H9 (cell line): ENCODE measurements around the gene ARHGAP45. TPM values are rescaled to one million over a fixed set of nuclear protein-coding genes. Genes with fewer than 3 reads are reported as not detected.

Experiments used
- DNase-seq: peaks from one replicate; pipeline ENCODE4 v3.0.0-alpha.2; 2017
- H2AFZ ChIP-seq: one replicate; pipeline ENCODE4 v1.6.1; 2013; ENCODE audit warnings: mild to moderate bottlenecking, low read length, control low read depth, moderate library complexity
- H2AK5ac ChIP-seq: 2 replicates; pipeline ENCODE4 v1.6.1; 2013; ENCODE audit warnings: low read length, control low read depth, mixed read lengths; ENCODE audit not compliant: insufficient read length
- H2BK120ac ChIP-seq: one replicate; pipeline ENCODE4 v1.6.1; 2013; ENCODE audit warnings: low read depth, mild to moderate bottlenecking, low read length, control low read depth, inconsistent platforms; ENCODE audit not compliant: poor library complexity, severe bottlenecking
- H2BK12ac ChIP-seq: 2 replicates; pipeline ENCODE4 v1.6.1; 2013; ENCODE audit warnings: low read length, control low read depth, mixed read lengths, low read depth; ENCODE audit not compliant: insufficient read length
- H2BK15ac ChIP-seq: 2 replicates; pipeline ENCODE4 v1.6.1; 2013; ENCODE audit warnings: low read depth, low read length, control low read depth
- H2BK20ac ChIP-seq: one replicate; pipeline ENCODE4 v1.6.1; 2013; ENCODE audit warnings: low read depth, mild to moderate bottlenecking, low read length, control low read depth, inconsistent platforms; ENCODE audit not compliant: poor library complexity, severe bottlenecking
- H2BK5ac ChIP-seq: 2 replicates; pipeline ENCODE4 v1.6.1; 2013; ENCODE audit warnings: low read length, control low read depth, mixed read lengths; ENCODE audit not compliant: insufficient read length
- H3K14ac ChIP-seq: 2 replicates; pipeline ENCODE4 v1.6.1; 2013; ENCODE audit warnings: low read length, control low read depth; ENCODE audit not compliant: insufficient read depth
- H3K18ac ChIP-seq: 2 replicates; pipeline ENCODE4 v1.6.1; 2013; ENCODE audit warnings: low read depth, mild to moderate bottlenecking, mixed read lengths, low read length, control low read depth; ENCODE audit not compliant: insufficient read length
- H3K23ac ChIP-seq: 2 replicates; pipeline ENCODE4 v1.6.1; 2013; ENCODE audit warnings: low read length, control low read depth, mixed read lengths, low read depth; ENCODE audit not compliant: insufficient read length
- H3K23me2 ChIP-seq: 2 replicates; pipeline ENCODE4 v1.6.1; 2013; ENCODE audit warnings: low read depth, mild to moderate bottlenecking, mixed read lengths, low read length, control low read depth; ENCODE audit not compliant: insufficient read length, poor library complexity, severe bottlenecking
- H3K27ac ChIP-seq: 2 replicates; pipeline ENCODE4 v1.5.1; 2013; ENCODE audit warnings: low read length, control low read depth, mixed read lengths, low read depth; ENCODE audit not compliant: insufficient read length
- H3K27me3 ChIP-seq: 2 replicates; pipeline ENCODE4 v1.6.1; 2013; ENCODE audit warnings: low read length, control low read depth, inconsistent platforms; ENCODE audit not compliant: insufficient read depth
- H3K4ac ChIP-seq: 2 replicates; pipeline ENCODE4 v1.6.1; 2013; ENCODE audit warnings: low read depth, mild to moderate bottlenecking, control low read depth, inconsistent platforms, low read length, moderate library complexity
- H3K4me1 ChIP-seq: 2 replicates; pipeline ENCODE4 v1.6.1; 2013; ENCODE audit warnings: low read length, control low read depth, inconsistent platforms; ENCODE audit not compliant: insufficient read depth
- H3K4me2 ChIP-seq: 2 replicates; pipeline ENCODE4 v1.6.1; 2013; ENCODE audit warnings: low read length, control low read depth, mixed read lengths; ENCODE audit not compliant: insufficient read length, insufficient read depth
- H3K56ac ChIP-seq: 2 replicates; pipeline ENCODE4 v1.6.1; 2013; ENCODE audit warnings: low read depth, mild to moderate bottlenecking, mixed read lengths, low read length, control low read depth; ENCODE audit not compliant: insufficient read length
- H3K79me1 ChIP-seq: 2 replicates; pipeline ENCODE4 v1.6.1; 2013; ENCODE audit warnings: low read depth, mild to moderate bottlenecking, moderate library complexity, low read length, control low read depth, inconsistent platforms; ENCODE audit not compliant: insufficient read depth, poor library complexity, severe bottlenecking
- H3K79me2 ChIP-seq: 2 replicates; pipeline ENCODE4 v1.6.1; 2013; ENCODE audit warnings: low read length, control low read depth, inconsistent platforms; ENCODE audit not compliant: insufficient read depth
- H3K9ac ChIP-seq: 2 replicates; pipeline ENCODE4 v1.6.1; 2013; ENCODE audit warnings: low read length, control low read depth, mixed read lengths; ENCODE audit not compliant: insufficient read length; ENCODE audit errors: extremely low read depth
- H3K9me3 ChIP-seq: one replicate; pipeline ENCODE4 v1.6.1; 2013; ENCODE audit warnings: low read depth, low read length, inconsistent platforms; ENCODE audit not compliant: control insufficient read depth
- H3T11ph ChIP-seq: one replicate; pipeline ENCODE4 v1.6.1; 2013; ENCODE audit warnings: mild to moderate bottlenecking, low read length, control low read depth, inconsistent platforms
- H4K20me1 ChIP-seq: one replicate; pipeline ENCODE4 v1.6.1; 2013; ENCODE audit not compliant: control insufficient read depth, insufficient read length, insufficient read depth
- H4K5ac ChIP-seq: 2 replicates; pipeline ENCODE4 v1.6.1; 2013; ENCODE audit warnings: low read depth, mild to moderate bottlenecking, mixed read lengths, low read length, control low read depth; ENCODE audit not compliant: insufficient read length
- H4K8ac ChIP-seq: replicated peaks from 2 replicates; pipeline ENCODE4 v1.6.1; 2013; ENCODE audit warnings: low read length, control low read depth, mixed read lengths, low read depth; ENCODE audit not compliant: insufficient read length
- H4K91ac ChIP-seq: 2 replicates; pipeline ENCODE4 v1.6.1; 2013; ENCODE audit warnings: low read depth, mild to moderate bottlenecking, moderate library complexity, mixed read lengths, low read length, control low read depth; ENCODE audit not compliant: insufficient read length
- H3K27ac Mint-ChIP-seq, 3 experiments: 2 replicates in 2 of 3; 3 replicates in 1 of 3; pipeline ENCODE4 v1.8.0; 2020 to 2021; ENCODE audit warnings: mixed read lengths in 3 of 3, mild to moderate bottlenecking in 1 of 3, moderate library complexity in 1 of 3
- H3K27me3 Mint-ChIP-seq: 2 replicates; pipeline ENCODE4 v1.8.0; 2021; ENCODE audit warnings: low read depth, mild to moderate bottlenecking, moderate library complexity, mixed read lengths
- H3K36me3 Mint-ChIP-seq, 3 experiments: 2 replicates in 2 of 3; 3 replicates in 1 of 3; pipeline ENCODE4 v1.8.0; 2020 to 2021; ENCODE audit warnings: low read depth in 3 of 3, mixed read lengths in 3 of 3; ENCODE audit not compliant: insufficient read depth in 1 of 3
- H3K4me1 Mint-ChIP-seq, 2 experiments: 2 replicates each; pipeline ENCODE4 v1.8.0; 2020; ENCODE audit warnings: mixed read lengths in 2 of 2
- H3K4me3 Mint-ChIP-seq, 2 experiments: 2 replicates in 1 of 2; 3 replicates in 1 of 2; pipeline ENCODE4 v1.8.0; 2020 to 2021; ENCODE audit warnings: mild to moderate bottlenecking in 2 of 2, mixed read lengths in 2 of 2, moderate library complexity in 1 of 2
- H3K9me3 Mint-ChIP-seq, 2 experiments: 2 replicates in 1 of 2; 3 replicates in 1 of 2; pipeline ENCODE4 v1.8.0; 2020; ENCODE audit warnings: mild to moderate bottlenecking in 2 of 2, mixed read lengths in 2 of 2, moderate library complexity in 1 of 2
- WGBS: extraction: QIAGEN DNeasy Blood & Tissue Kit; methylation state at CpG from one replicate; pipeline ENCODE4 v1.1.7; 2013; ENCODE audit warnings: missing lambda C conversion rate, low lambda C conversion rate, mixed read lengths; ENCODE audit not compliant: insufficient read length; ENCODE audit errors: extremely low coverage; 5-methylcytosine and 5-hydroxymethylcytosine counted together
- total RNA-seq: library from RNA; stranded (reverse); gene quantifications from 2 replicates; pipeline ENCODE4 v1.2.1, GENCODE V29; 2021
- TF ChIP-seq, protein P1 (sequence below): fragments of 200-600 bp; sonication (generic); conservative IDR thresholded peaks from 3 replicates; pipeline ENCODE4 v1.8.0; 2021; ENCODE audit warnings: antibody characterized with exemption, mild to moderate bottlenecking

Gene ARHGAP45
- total RNA-seq, 1 experiment from 2014 or later, result 39.8 TPM

GRCh38 chr19:1129535-1129934 lies 62.6 kb downstream of the ARHGAP45 start:
- no peak overlapping the region for H3K4me2 ChIP-seq
- TF ChIP-seq, protein P1, sequence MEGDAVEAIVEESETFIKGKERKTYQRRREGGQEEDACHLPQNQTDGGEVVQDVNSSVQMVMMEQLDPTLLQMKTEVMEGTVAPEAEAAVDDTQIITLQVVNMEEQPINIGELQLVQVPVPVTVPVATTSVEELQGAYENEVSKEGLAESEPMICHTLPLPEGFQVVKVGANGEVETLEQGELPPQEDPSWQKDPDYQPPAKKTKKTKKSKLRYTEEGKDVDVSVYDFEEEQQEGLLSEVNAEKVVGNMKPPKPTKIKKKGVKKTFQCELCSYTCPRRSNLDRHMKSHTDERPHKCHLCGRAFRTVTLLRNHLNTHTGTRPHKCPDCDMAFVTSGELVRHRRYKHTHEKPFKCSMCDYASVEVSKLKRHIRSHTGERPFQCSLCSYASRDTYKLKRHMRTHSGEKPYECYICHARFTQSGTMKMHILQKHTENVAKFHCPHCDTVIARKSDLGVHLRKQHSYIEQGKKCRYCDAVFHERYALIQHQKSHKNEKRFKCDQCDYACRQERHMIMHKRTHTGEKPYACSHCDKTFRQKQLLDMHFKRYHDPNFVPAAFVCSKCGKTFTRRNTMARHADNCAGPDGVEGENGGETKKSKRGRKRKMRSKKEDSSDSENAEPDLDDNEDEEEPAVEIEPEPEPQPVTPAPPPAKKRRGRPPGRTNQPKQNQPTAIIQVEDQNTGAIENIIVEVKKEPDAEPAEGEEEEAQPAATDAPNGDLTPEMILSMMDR, result no peak
- H3K56ac ChIP-seq, result no peak overlapping the region
- no peak for DNase-seq
- peaks cover 0 to 18% (median 18%) of the 10 kb centered on the region in 3 experiments; a peak in 5 of 7 replicates for H3K36me3 Mint-ChIP-seq
- H2AK5ac ChIP-seq, result no peak overlapping the region
- H3K23ac ChIP-seq, result no peak overlapping the region
- no peaks in the 10 kb centered on the region; the same call in 1 of the 2 replicates for H3K79me2 ChIP-seq
- H3K4ac ChIP-seq, result no peak overlapping the region
- H3K9ac ChIP-seq, result no peak overlapping the region
- H4K8ac ChIP-seq, result no peak overlapping the region
- no peak overlapping the region for H3K27ac Mint-ChIP-seq
- no peaks in the 10 kb centered on the region; the same call in 1 of the 2 replicates for H3K4me1 ChIP-seq
- H2BK120ac ChIP-seq, result no peak overlapping the region
- H2BK12ac ChIP-seq, result no peak overlapping the region
- H4K5ac ChIP-seq, result no peak overlapping the region
- H3T11ph ChIP-seq, result no peak overlapping the region
- H2BK20ac ChIP-seq, result no peak overlapping the region
- H3K79me1 ChIP-seq, result no peaks in the 10 kb centered on the region
- H2AFZ ChIP-seq, result no peak overlapping the region
- peaks cover 2 to 4% of the 10 kb centered on the region in 2 experiments; a peak in 2 of 4 replicates for H3K4me1 Mint-ChIP-seq
- H4K91ac ChIP-seq, result no peak overlapping the region
- H3K4me3 Mint-ChIP-seq, result no peak overlapping the region
- H3K9me3 Mint-ChIP-seq, result no peaks in the 10 kb centered on the region
- H3K9me3 ChIP-seq, result no peaks in the 10 kb centered on the region
- H2BK5ac ChIP-seq, result no peak overlapping the region
- no peak overlapping the region for H2BK15ac ChIP-seq
- no CpG with 5 or more reads among the region's 18 CpGs for WGBS
- H3K27ac ChIP-seq, result no peak overlapping the region
- no peaks in the 10 kb centered on the region for H3K27me3 Mint-ChIP-seq
- H3K14ac ChIP-seq, result no peak overlapping the region; the same call in 1 of the 2 replicates
- H3K18ac ChIP-seq, result no peak overlapping the region
- no peaks in the 10 kb centered on the region for H3K23me2 ChIP-seq
- no peaks in the 10 kb centered on the region for H4K20me1 ChIP-seq
- no peaks in the 10 kb centered on the region for H3K27me3 ChIP-seq
